ENCODE results near the gene C5orf22.
"Not testable (repeated sequence)": the region's sequence is repeated elsewhere in the genome, so short reads cannot be mapped to it uniquely, and the experiment has no call there.

Gene C5orf22

GRCh38 chr5:31531888-31532547 is at the start of gene C5orf22, which contains the start of gene DROSHA:
Gene C5orf22, plus strand, starts transcription at chr5:31532301. Its CDS starts 92 bp downstream, at chr5:31532393.
Gene DROSHA, minus strand, starts transcription at chr5:31532093. Its CDS starts 3,034 bp downstream, at chr5:31529059.
- peak; percentile 99 for DNase-seq

- no peak for DNase-seq
Measured at GRCh38 chr5:31485376-31486207, 46.5 kb upstream of the C5orf22 start.

GRCh38 chr5:31486441-31486840 is 45.7 kb upstream of the C5orf22 start:
- no peak for DNase-seq

- DNase-seq, result no peak
Measured at GRCh38 chr5:31487506-31487905, 44.6 kb upstream of the C5orf22 start.

- DNase-seq, result no peak
Measured at GRCh38 chr5:31492869-31493268, 39.2 kb upstream of the C5orf22 start.

GRCh38 chr5:31495336-31495735 is 36.8 kb upstream of the C5orf22 start:
- DNase-seq, result no peak

- DNase-seq, result no peak
Measured at GRCh38 chr5:31496301-31496700, 35.8 kb upstream of the C5orf22 start.

- DNase-seq, result no peak
Measured at GRCh38 chr5:31496891-31497290, 35.2 kb upstream of the C5orf22 start.

- no peak for DNase-seq
Measured at GRCh38 chr5:31500256-31500655, 31.8 kb upstream of the C5orf22 start.

GRCh38 chr5:31502506-31502905 is 29.6 kb upstream of the C5orf22 start:
- DNase-seq, result no peak

- no peak for DNase-seq
Measured at GRCh38 chr5:31504529-31504928, 27.6 kb upstream of the C5orf22 start.

GRCh38 chr5:31511305-31511704 is 20.8 kb upstream of the C5orf22 start:
- no peak for DNase-seq

GRCh38 chr5:31516802-31517201 is 15.3 kb upstream of the C5orf22 start:
- no peak for DNase-seq

- no peak for DNase-seq
Measured at GRCh38 chr5:31523041-31523440, 9.1 kb upstream of the C5orf22 start.

- DNase-seq, result no peak
Measured at GRCh38 chr5:31530541-31531265, 1.4 kb upstream of the C5orf22 start.

GRCh38 chr5:31531543-31531887 is 586 bp upstream of the C5orf22 start:
- peak; percentile 13 to 48 for DNase-seq

- DNase-seq, result no peak
Measured at GRCh38 chr5:31534527-31535046, 2.5 kb downstream of the C5orf22 start.

GRCh38 chr5:31536873-31537272 is 4.8 kb downstream of the C5orf22 start:
- no peak for DNase-seq

- no peak for DNase-seq
Measured at GRCh38 chr5:31537349-31537748, 5.2 kb downstream of the C5orf22 start.

GRCh38 chr5:31537851-31538250 is 5.8 kb downstream of the C5orf22 start:
- no peak for DNase-seq

GRCh38 chr5:31549114-31549513 is 17.0 kb downstream of the C5orf22 start:
- DNase-seq, result not testable (repeated sequence)

GRCh38 chr5:31551878-31552277 is 19.8 kb downstream of the C5orf22 start:
- no peak for DNase-seq

GRCh38 chr5:31553863-31554262 is 21.8 kb downstream of the C5orf22 start:
- DNase-seq, result no peak
